C4-2B (cell line): Measurements from ENCODE around the gene NLRP9.

Source experiments
- H3K27ac ChIP-seq: fragments of 450-650 bp; 2 replicates; pipeline ENCODE4 v1.5.1; 2017
- ZFX ChIP-seq: fragments of 450-650 bp; IDR thresholded peaks from 2 replicates; pipeline ENCODE4 v1.6.1; 2017
- TF ChIP-seq, protein P1 (sequence below): fragments of 450-650 bp; conservative IDR thresholded peaks from 2 replicates; pipeline ENCODE4 v1.5.1; 2017; ENCODE audit warnings: mild to moderate bottlenecking

NLRP9 gene

DNA sequence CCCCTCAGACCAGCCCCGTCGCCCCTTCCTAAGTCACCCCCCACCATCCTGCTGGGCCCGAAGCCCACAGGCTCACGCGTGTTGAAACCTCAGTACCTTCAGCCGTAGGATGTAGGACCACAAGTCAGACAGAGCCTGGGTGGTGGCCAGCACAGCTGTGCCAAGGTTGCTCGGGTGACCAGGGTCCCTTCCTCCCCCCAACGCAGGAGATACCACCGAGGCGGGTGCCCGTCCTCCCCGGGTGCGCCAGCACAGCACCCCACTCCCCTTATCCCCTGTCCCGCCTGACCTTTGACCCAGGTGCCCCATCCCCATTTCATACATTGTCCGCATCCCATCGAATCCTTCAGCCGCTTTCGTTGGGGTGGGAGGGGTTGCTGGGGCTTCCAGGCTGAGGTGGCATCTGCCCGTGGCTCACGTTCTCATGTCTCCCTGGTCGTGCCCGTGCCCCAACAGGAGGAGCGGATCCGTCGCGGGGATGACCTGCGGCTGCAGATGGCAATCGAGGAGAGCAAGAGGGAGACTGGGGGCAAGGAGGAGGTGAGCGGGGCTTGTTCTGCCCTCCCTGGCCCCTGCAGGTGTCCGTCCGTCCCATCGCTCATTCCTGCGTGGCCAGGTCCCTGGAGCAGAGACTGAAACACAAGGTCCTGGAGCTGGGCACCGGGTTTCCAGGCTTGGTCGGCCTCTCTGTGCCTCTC lies 48.6 kb downstream of the NLRP9 start:
- no peak overlapping the region for H3K27ac ChIP-seq
- TF ChIP-seq ZFX = no peak
- TF ChIP-seq, protein P1, sequence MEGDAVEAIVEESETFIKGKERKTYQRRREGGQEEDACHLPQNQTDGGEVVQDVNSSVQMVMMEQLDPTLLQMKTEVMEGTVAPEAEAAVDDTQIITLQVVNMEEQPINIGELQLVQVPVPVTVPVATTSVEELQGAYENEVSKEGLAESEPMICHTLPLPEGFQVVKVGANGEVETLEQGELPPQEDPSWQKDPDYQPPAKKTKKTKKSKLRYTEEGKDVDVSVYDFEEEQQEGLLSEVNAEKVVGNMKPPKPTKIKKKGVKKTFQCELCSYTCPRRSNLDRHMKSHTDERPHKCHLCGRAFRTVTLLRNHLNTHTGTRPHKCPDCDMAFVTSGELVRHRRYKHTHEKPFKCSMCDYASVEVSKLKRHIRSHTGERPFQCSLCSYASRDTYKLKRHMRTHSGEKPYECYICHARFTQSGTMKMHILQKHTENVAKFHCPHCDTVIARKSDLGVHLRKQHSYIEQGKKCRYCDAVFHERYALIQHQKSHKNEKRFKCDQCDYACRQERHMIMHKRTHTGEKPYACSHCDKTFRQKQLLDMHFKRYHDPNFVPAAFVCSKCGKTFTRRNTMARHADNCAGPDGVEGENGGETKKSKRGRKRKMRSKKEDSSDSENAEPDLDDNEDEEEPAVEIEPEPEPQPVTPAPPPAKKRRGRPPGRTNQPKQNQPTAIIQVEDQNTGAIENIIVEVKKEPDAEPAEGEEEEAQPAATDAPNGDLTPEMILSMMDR = no peak

DNA sequence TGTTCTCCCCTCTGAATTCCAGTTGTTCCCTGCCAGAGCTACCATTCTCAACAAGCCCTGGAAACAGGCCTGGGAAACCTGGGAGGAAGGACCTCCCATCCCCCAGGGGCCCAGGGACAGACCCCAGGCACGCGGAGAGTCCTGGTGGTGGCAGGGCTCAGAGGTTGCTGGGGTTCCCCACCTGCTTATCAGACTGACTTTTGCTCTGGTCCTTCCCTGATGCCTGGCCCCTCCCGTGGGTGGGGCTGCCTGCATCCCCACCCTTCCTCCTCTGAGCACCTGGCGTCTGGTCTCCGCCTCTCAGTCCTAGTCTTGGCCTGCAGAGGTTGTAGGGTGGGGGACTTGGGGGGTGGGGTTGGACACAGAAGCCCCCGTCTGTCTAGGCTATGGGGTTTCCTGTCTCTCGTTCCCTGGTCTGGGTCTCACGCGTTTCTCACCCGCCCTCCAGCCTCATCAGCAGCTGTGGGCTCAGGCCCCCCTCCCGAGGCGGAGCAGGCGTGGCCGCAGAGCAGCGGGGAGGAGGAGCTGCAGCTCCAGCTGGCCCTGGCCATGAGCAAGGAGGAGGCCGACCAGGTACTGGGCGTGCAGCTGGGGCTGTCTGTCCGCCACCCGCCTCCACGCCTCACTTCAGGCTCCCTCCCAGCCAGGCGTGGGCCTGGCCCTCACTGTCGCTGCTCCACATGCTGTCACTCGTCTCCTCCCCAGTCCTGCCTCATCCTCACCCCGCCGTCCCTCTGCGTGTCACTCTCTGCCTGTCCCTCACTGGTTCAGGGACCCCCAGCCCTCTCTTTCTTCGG lies 49.6 kb downstream of the NLRP9 start:
- H3K27ac ChIP-seq = no peak overlapping the region
- TF ChIP-seq, protein P1 = no peak
- TF ChIP-seq ZFX = no peak

DNA sequence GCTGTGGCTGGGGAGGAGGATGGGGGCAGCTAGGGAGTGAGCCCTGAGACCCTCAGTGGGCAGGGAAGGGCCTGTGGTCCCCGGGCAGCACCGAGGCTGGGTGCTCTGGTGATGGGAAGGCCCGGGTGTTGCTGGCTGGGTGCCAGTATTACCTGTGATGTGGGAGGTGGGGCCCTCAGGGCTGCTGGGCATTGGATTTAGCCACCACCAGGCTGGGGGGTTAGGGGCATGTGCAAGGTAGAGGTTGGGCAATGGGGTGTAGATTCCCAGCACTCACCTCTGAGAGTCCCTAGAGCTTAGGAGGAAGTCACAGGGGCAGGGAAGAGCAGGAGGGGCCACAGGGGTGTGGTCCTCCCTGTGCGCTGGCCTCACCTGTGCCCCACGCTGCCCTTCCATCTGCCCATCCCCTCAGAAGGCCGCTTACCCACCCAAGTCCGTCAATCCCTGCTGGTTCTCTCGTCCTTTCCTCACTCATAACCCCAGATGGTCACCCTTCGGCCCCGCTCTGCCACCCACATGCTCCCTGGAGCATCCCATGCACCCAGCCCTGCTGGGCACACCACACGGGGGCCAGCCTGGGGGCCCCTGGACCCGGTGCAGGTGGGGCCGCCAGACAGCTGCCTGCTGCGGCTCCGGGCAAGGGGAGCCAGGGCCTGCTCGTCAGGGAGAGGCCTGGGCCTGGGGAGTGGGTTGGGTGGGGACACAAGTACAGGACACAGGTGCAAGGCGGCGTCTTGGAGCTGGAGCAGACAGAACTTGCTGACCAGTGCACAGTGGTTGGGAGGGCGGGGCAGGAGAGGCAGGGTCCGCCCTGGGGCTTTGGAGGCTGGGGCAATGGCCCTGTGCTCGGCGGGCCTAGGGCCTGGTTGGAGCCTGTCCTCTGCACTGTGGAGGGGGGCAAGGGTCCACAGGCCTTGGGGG lies 50.7 kb downstream of the NLRP9 start:
- no peak overlapping the region for H3K27ac ChIP-seq
- no peak for TF ChIP-seq ZFX
- TF ChIP-seq, protein P1 = no peak

DNA sequence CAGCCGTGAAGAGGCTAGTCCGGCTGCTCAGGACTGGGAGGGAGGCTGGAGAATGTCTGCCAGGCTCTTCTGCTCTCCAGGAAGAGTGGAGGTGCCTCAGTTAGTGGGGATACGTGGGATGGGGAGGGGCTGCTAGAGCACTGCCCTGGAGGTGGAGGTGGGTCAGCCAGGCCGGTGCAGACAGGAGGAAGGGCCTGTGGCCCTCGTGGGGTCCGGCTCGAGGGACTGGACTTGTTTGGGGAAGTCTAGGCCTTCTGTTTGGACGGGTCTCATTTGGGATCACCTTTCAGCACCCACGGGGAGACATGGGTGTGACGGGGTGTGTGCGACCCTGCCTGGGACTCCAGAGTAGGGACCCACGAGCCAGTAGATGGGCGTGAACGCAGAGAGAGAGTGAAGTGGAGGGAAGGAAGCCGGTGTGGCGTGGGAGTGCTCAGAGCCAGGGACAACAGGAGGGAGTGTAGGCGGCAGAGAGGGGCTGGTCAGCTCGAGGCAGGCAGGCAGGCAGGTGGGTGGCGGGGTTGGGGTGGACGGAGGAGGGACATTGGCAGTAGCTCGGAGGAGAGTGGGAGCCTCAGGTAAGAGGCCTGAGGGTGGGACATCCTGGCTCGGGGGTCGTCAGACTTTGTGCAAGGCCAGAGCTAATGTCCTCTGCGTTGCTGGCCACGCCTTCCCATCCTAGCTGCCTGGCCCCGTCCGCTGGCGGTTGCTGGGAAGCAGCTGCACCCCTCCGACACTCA lies 51.7 kb downstream of the NLRP9 start:
- TF ChIP-seq, protein P1 = no peak
- TF ChIP-seq ZFX = no peak
- no peak overlapping the region for H3K27ac ChIP-seq

DNA sequence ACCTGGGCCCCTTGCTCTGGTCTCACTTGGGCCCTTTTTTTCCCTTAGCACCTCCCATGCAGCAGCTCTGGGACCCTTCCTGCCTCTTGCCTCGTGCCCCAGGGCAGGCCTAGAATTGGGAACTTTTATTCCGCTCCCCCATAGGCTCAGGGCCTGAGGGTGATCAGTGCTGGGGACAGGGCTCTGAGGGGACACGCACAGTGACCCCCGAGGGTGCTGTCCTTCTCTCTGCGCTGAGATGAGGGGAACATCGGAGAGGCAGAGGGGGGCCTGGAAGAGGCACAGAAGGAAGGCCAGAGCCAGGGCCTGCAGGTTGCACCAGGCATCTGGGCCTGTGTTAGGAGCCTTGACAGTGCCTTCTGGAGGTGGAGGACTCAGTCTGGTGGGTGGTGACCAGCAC lies 52.4 kb downstream of the NLRP9 start:
- TF ChIP-seq ZFX = no peak
- TF ChIP-seq, protein P1 = no peak
- no peak overlapping the region for H3K27ac ChIP-seq

DNA sequence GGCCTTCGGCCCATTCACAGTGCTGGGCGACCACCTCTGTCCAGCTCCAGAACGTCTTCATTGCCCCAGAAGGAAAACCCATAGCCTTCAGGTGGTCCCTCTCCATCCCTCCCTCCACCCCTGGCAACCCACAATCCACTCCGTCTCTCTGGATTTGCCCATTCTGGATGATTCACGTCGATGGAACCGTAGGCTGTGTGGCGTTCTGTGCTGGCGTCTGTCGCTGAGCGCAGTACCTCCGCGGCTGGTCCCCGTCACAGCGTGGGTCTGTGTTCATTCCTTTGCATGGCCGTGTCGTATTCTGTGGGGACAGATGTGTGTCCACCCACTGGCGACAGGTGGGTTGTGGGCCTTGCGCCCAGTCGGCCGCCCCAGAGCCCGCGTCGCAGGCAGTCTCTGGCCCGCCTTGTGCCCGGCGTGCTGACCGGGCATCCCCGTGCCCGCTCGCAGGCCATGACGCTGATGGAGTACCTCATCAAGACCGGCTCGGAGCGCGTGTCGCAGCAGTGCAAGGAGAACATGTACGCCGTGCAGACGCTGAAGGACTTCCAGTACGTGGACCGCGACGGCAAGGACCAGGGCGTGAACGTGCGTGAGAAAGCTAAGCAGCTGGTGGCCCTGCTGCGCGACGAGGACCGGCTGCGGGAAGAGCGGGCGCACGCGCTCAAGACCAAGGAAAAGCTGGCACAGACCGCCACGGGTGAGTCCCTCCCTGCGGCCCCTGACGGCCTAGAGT lies 53.1 kb downstream of the NLRP9 start:
- no peak overlapping the region; the same call in 1 of the 2 replicates for H3K27ac ChIP-seq

More for the DNA sequence above, 53.1 kb downstream of the NLRP9 start:
- TF ChIP-seq, protein P1 = no peak
- TF ChIP-seq ZFX = no peak
